Measurements from ENCODE around the gene CDS2.

The CDS2 gene

GRCh38 chr20:5153612-5154542 is 27.1 kb downstream of the CDS2 start:
- no peak for DNase-seq

GRCh38 chr20:5154543-5154925 is 27.7 kb downstream of the CDS2 start:
- no peak for DNase-seq

GRCh38 chr20:5155404-5155803 is 28.6 kb downstream of the CDS2 start:
- no peak for DNase-seq

- peak; percentile 84 for DNase-seq
Observed at GRCh38 chr20:5156675-5157448, 30.1 kb downstream of the CDS2 start.

GRCh38 chr20:5159928-5160327 is 33.1 kb downstream of the CDS2 start:
- no peak for DNase-seq

- DNase-seq: no peak
Observed at GRCh38 chr20:5160882-5161281, 34.1 kb downstream of the CDS2 start.

- no peak for DNase-seq
Observed at GRCh38 chr20:5161536-5162164, 34.8 kb downstream of the CDS2 start.

- DNase-seq: no peak
Observed at GRCh38 chr20:5164645-5165625, 38.1 kb downstream of the CDS2 start.

- peak; percentile 57 for DNase-seq
Observed at GRCh38 chr20:5168651-5169396, 42.0 kb downstream of the CDS2 start.

- no peak for DNase-seq
Observed at GRCh38 chr20:5170341-5170740, 43.5 kb downstream of the CDS2 start.

GRCh38 chr20:5171064-5171789 is 44.4 kb downstream of the CDS2 start:
- DNase-seq: no peak

GRCh38 chr20:5171790-5172164 is 45.0 kb downstream of the CDS2 start:
- DNase-seq: no peak

GRCh38 chr20:5172167-5172601 is 45.4 kb downstream of the CDS2 start:
- DNase-seq: no peak

- DNase-seq: no peak
Observed at GRCh38 chr20:5172903-5173463, 46.2 kb downstream of the CDS2 start.

GRCh38 chr20:5173751-5174150 is 46.9 kb downstream of the CDS2 start:
- DNase-seq: no peak

- DNase-seq: no peak
Observed at GRCh38 chr20:5177071-5177470, 50.3 kb downstream of the CDS2 start.

- no peak for DNase-seq
Observed at GRCh38 chr20:5178046-5178445, 51.2 kb downstream of the CDS2 start.

GRCh38 chr20:5180421-5180820 is 53.6 kb downstream of the CDS2 start:
- DNase-seq: no peak

- DNase-seq: no peak
Observed at GRCh38 chr20:5180933-5181332, 54.1 kb downstream of the CDS2 start.

- DNase-seq: no peak
Observed at GRCh38 chr20:5181492-5181891, 54.7 kb downstream of the CDS2 start.

Data from EL (cell line).